ENCODE data around the gene PPIL1.

GRCh38 chr6:36825452-36825851 is 49.2 kb downstream of the PPIL1 start:
- TF ChIP-seq POLR2A (IDR thresholded peaks at IDR 0.05), result no peak
- TF ChIP-seq CTCF (IDR thresholded peaks at IDR 0.05), result no peak
- no peak for TF ChIP-seq EP300 (IDR thresholded peaks at IDR 0.05)
